ENCODE measurements around the gene KDM2B. TPM values are rescaled to one million over a fixed set of nuclear protein-coding genes. Genes with fewer than 3 reads are reported as not detected.
A peak's percentile ranks its signal among the peaks of the same experiment; 100 is the strongest.

KDM2B gene
- polyA plus RNA-seq, 3 donors = 9.7 to 68.1 (median 9.7) TPM

GRCh38 chr12:121522971-121523370 lies 57.9 kb downstream of the KDM2B start:
- H3K9ac ChIP-seq (ENCODE audit: insufficient read depth, low read length, poor library complexity, severe bottlenecking) = no peak overlapping the region

GRCh38 chr12:121520586-121521086 lies 60.2 kb downstream of the KDM2B start:
- Mint-ChIP-seq H3K9me3 (peaks cover 0 to 2% (median 0%) of the 10 kb centered on the region in 7 donors), H3K36me3 (peaks cover 44 to 72% of the 10 kb centered on the region in 2 donors), H3K4me1 (peaks cover 9% of the 10 kb centered on the region), H3K4me3 (no peak overlapping the region), H3K27ac (peak overlapping the region in 3 of 7 donors; percentile 10 to 61 (median 33)), H3K27me3 (ENCODE audit: low read depth in 3 of 3) (peaks cover 0 to 3% (median 0%) of the 10 kb centered on the region in 3 donors)
- no peak for TF ChIP-seq CTCF (IDR thresholded peaks at IDR 0.05)
- Histone ChIP-seq H3K79me2 (ENCODE audit: insufficient read depth, low read length) (no peaks in the 10 kb centered on the region), H3K4me1 (ENCODE audit: control insufficient read depth in 1 of 2, insufficient read depth in 2 of 2, low read length in 2 of 2) (peaks cover 0 to 10% of the 10 kb centered on the region in 2 donors), H3K36me3 (replicated peaks in 1 of 2; ENCODE audit: control insufficient read depth in 1 of 2, insufficient read depth in 2 of 2, low read length in 2 of 2) (peaks cover 28 to 84% of the 10 kb centered on the region in 2 donors), H3K27me3 (ENCODE audit: control insufficient read depth in 2 of 2, insufficient read depth in 2 of 2, low read length in 2 of 2) (no peaks in the 10 kb centered on the region), H2AFZ (ENCODE audit: insufficient read depth, low read depth, low read length, poor library complexity, severe bottlenecking) (no peak overlapping the region), H3K27ac (ENCODE audit: low read depth in 1 of 2, low read length in 2 of 2) (peak overlapping the region; percentile 29 to 52), H3K9me3 (replicated peaks in 1 of 2; ENCODE audit: control insufficient read depth in 1 of 2, insufficient read depth in 1 of 2, low read length in 2 of 2) (no peaks in the 10 kb centered on the region), H3K9ac (ENCODE audit: insufficient read depth, low read length, poor library complexity, severe bottlenecking) (no peak overlapping the region), H3K4me3 (replicated peaks in 1 of 3; ENCODE audit: low read depth in 2 of 3, low read length in 3 of 3) (no peak overlapping the region), H3K4me2 (replicated peaks; ENCODE audit: extremely low read depth, low read length, poor library complexity, severe bottlenecking) (no peak overlapping the region), H4K20me1 (ENCODE audit: insufficient read depth, low read length) (peaks cover 4% of the 10 kb centered on the region)
- DNase-seq = peak in 1 of 3 donors; percentile 65
- 89% methylated on average over 15 of the region's 20 CpGs for WGBS (ENCODE audit: insufficient coverage)
- intact Hi-C loops (cut with micrococcal nuclease) = no loop called here

More at GRCh38 chr12:121522971-121523370, 57.9 kb downstream of the KDM2B start:
- H3K4me3 Mint-ChIP-seq = no peak overlapping the region
- Histone ChIP-seq H3K4me3 (replicated peaks in 1 of 3; ENCODE audit: low read depth in 2 of 3, low read length in 3 of 3) (no peak overlapping the region), H2AFZ (ENCODE audit: insufficient read depth, low read depth, low read length, poor library complexity, severe bottlenecking) (no peak overlapping the region), H3K9me3 (replicated peaks in 1 of 2; ENCODE audit: control insufficient read depth in 1 of 2, insufficient read depth in 1 of 2, low read length in 2 of 2) (no peaks in the 10 kb centered on the region), H3K27me3 (ENCODE audit: control insufficient read depth in 2 of 2, insufficient read depth in 2 of 2, low read length in 2 of 2) (no peaks in the 10 kb centered on the region), H3K4me1 (ENCODE audit: control insufficient read depth in 1 of 2, insufficient read depth in 2 of 2, low read length in 2 of 2) (peaks cover 0 to 10% of the 10 kb centered on the region in 2 donors), H3K79me2 (ENCODE audit: insufficient read depth, low read length) (no peaks in the 10 kb centered on the region), H3K36me3 (replicated peaks in 1 of 2; ENCODE audit: control insufficient read depth in 1 of 2, insufficient read depth in 2 of 2, low read length in 2 of 2) (peaks cover 37 to 81% of the 10 kb centered on the region in 2 donors), H3K27ac (ENCODE audit: low read depth in 1 of 2, low read length in 2 of 2) (no peak overlapping the region), H3K4me2 (replicated peaks; ENCODE audit: extremely low read depth, low read length, poor library complexity, severe bottlenecking) (no peak overlapping the region), H4K20me1 (ENCODE audit: insufficient read depth, low read length) (peaks cover 4% of the 10 kb centered on the region)
- no peak overlapping the region for H3K27ac Mint-ChIP-seq
- 88% methylated on average over 11 of the region's 11 CpGs for WGBS (ENCODE audit: insufficient coverage)
- DNase-seq = no peak
- peaks cover 0 to 2% (median 0%) of the 10 kb centered on the region in 7 donors for H3K9me3 Mint-ChIP-seq
- peaks cover 0 to 3% (median 0%) of the 10 kb centered on the region in 3 donors for H3K27me3 Mint-ChIP-seq (ENCODE audit: low read depth in 3 of 3)
- H3K4me1 Mint-ChIP-seq = peaks cover 16% of the 10 kb centered on the region
- no peak for TF ChIP-seq CTCF (IDR thresholded peaks at IDR 0.05)
- intact Hi-C loops (cut with micrococcal nuclease) = no loop called here
- H3K36me3 Mint-ChIP-seq = peaks cover 35 to 72% of the 10 kb centered on the region in 2 donors

All from CD14-positive monocyte (primary cell).